DMS114 treated with DMSO at 0.1 percent for 48 hours (cell line): ENCODE data around the gene CDC42EP3.

Experiments
- DNase-seq: peaks from one replicate; lab custom pipeline; 2025; ENCODE audit not compliant: unreplicated experiment; lab: John Stamatoyannopoulos, UW

CDC42EP3 gene, protein sequence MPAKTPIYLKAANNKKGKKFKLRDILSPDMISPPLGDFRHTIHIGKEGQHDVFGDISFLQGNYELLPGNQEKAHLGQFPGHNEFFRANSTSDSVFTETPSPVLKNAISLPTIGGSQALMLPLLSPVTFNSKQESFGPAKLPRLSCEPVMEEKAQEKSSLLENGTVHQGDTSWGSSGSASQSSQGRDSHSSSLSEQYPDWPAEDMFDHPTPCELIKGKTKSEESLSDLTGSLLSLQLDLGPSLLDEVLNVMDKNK

DNA sequence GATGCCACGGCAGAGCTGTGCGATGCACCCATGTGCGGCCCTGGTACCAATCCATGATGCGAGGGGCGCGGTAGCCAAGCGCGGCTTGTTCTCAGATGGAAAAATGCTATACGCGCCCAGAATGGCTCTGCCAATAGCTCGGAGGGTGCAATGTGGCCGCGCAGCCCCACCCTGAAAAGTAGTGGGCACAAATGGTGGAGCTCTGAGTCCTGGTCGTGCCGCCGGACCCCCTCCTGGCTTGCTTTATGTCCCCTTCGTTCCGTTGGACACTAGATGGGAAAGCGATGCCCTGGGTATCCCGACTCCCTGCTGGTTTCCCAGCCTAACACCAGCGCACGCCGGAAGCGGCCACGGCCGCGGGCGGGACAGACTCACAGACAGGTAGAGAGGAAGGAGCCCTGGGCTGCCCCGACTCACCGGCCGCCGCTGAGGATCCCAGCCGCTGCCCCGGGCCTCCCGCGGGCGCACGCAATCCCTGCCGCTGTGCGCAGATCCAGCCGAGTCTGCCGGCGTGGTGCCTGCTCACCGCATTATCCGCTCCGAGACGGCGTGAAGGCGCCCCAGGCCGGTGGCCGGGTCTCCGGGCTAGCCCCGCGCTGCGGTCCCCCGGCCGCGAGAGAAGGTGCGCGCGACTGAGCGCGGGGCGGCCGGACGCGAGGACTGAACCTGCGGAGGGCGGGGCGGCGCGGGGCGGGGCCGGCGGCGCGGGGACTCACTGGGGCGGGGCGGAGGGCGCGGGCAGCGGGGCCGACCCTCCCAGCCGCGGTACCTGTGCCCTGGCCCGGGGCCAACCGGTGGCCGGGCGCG, at the start of gene CDC42EP3:
CDC42EP3 (minus strand) TSS at position 634 of the 807 bp plus-strand sequence. CDS start 25,055 bp downstream, outside the sequence.
- DNase-seq = no peak

DNA sequence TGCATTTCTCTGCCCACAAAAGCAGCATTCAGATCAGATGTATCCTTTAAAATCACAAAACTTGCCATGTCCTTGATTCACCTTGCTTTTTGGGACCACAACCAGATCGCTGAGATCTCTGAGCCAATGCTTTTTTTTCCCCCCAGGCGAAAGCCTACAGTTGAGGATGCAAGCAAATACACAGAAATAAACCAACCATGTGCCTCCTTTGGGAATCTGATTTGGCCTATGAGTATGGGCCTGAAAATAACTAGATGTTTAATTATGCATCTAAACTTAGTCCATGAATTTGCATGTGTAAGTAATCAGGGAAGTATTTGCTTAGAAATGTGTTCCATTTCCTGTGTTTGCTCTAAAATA, 49.7 kb upstream of the CDC42EP3 start:
- no peak for DNase-seq

DNA sequence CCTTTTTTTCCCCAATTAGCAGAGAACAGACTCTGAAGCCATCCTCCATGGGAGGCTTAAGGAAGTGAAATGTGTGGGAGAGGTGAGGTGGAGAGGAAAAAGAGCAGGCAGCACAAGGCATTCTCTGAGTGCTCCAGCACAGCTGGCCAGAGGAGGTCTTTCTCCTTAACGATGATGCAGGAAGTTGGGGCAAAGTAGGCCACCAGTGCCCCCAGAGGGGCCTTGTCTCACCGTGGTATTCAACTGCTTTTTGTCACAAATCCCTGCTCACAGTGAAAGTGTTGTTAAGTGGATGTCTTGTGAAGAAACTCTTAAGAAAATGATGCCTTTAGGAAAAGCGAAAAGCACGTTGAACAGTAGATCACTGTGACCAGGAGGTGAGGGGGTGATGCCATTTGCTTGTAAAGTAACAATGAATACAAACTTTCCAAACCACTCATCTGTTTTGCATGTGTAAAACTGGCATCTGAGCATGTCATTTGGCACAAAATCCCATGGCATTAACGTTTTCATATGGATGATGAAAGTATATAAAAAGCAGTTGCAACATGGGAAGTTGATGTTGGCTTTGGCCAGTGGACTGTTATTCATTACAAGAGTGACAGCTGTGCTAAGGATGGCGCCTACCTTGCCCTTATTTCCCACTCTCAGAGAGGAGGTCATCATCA, 49.2 kb upstream of the CDC42EP3 start:
- no peak for DNase-seq

DNA sequence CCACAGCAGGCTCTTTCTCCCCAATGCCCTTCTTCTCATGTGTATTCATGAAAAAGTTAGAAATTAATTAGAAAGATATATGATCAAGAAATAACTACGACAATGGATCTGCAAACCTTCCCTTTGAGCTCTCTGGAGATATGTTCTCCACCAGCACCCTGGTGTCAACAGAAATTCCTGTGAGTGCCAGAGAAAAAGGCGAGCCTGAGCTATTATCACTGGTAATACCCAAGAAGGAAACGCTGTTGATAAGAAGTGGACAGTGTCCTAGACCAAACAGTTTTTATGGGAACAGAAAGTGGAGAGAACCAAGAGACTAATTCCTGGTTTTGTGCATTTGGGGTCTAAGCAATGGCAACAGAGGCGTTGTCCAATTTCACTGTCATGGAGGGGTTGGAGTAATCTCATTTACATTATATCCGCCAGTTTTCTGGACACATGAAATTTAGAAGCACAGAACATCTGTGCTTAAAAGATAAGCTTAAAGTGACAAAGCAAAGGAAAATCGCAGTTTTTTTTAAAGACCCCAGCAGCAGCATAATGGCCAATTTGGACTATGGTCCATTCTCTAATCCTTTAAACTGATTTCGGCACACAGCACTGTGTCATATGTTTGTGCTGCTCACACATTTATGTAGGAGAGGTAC, 47.2 kb upstream of the CDC42EP3 start:
- no peak for DNase-seq

DNA sequence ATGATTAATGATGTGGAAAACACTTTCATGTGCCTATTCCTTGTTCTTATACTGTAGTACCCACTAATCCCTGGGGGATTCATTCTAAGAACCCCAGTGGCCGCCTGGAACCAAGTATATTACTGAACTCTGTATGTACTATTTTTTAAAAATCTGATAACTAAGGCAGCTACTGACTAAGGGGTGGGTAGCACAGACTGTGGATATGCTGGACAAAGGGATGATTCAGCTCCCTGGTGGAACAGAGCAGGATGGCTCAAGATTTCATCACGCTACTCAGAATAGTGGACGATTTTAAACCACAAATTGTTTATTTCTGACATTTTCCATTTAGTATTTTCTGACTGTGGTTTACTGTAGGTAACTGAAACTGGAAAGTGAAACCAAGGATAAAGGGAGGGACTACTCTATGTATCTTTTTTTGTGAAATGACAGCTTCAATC, 41.8 kb upstream of the CDC42EP3 start:
- DNase-seq = no peak

DNA sequence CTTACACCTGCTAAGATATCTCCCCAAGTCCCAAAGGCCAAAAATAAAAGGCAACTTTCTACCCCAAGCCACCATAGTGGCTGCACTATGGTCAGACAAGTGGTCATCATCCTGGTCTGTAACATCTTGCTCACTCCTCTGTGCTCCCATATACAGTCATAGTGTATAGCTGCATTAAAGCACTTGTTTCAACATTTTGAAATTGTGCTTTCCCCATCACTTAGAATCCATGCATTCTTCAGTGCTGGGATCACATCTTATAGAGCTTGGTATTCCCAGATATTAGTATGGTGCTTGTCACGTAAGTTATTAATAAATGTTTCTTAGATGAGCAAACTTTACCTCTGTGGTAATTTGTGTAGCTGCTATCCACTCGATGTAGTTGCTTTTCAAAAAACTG, 40.4 kb upstream of the CDC42EP3 start:
- no peak for DNase-seq

DNA sequence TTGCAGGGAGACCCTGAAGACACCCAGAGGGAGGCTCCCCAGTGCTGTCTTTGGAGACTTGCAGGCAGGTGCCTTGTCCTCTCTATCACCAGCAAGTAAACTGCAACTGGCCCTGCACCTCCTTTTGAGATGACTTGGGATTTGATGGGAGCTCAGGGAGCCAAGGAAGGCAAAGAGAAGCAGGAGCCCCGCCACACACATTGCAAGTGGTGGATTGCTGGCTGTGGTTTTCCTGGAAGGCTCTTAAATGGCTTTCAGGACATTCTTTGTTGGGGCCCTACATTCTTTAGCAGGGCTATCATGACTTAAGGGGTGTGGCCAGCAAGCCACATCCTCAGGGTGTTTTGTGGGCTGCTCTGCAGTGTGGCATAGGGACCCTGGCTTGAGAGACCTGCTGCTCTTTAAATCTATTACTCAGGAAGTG, 39.9 kb upstream of the CDC42EP3 start:
- DNase-seq = no peak

DNA sequence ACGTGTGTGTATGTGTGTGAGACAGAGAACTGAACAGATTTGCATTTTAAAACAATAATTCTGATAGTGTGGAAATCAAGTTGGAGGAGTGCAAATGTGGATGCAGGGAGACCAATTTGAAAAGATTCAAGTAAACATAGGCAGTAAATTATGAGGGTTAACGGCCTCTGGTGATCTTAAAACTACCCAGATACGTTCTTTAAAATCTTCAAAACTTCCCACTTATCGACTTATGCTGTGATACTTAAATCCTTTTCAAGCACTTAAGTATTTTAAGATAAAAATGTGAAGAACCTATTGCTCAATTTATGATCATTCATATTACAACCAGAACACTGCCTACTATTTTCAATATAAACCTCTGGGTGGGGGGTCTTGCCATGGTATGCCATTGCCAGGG, 37.7 kb upstream of the CDC42EP3 start:
- no peak for DNase-seq

DNA sequence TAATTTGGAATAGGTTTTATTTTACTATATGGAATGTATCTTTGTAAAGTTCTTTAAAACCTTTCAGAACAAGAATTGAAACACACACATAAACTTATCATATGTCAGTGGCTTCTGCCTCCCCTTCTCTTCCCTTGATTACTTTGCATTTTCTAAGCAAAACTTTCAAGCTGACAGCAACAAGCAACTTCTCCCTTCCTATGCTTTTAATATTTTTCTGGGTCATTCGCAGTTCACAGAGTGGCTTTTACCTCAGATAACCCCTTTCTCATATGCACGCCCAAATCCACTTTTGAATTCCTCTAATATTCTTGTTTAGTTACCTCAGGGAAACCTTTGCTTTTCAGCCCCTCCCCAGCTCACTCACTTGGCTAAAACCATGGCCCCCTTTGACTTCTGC, 36.7 kb upstream of the CDC42EP3 start:
- no peak for DNase-seq

DNA sequence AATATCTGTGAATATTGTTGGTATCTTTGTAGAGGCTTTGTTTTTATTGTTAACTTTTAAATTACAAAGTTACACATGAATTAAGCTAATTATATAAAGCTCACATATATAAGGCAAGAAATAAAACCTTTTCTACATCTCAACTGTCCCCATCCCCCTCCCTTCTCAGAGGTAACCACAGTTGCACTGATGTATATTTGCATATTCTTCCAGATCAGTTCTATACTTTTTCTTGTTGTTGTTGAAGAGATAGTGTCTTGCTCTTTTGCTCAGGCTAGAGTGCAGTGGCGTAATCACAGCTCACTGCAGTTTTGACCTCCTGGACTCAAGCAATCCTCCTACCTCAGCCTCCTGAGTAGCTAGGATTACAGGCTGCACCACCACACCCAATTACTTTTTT, 36.0 kb upstream of the CDC42EP3 start:
- DNase-seq = no peak

DNA sequence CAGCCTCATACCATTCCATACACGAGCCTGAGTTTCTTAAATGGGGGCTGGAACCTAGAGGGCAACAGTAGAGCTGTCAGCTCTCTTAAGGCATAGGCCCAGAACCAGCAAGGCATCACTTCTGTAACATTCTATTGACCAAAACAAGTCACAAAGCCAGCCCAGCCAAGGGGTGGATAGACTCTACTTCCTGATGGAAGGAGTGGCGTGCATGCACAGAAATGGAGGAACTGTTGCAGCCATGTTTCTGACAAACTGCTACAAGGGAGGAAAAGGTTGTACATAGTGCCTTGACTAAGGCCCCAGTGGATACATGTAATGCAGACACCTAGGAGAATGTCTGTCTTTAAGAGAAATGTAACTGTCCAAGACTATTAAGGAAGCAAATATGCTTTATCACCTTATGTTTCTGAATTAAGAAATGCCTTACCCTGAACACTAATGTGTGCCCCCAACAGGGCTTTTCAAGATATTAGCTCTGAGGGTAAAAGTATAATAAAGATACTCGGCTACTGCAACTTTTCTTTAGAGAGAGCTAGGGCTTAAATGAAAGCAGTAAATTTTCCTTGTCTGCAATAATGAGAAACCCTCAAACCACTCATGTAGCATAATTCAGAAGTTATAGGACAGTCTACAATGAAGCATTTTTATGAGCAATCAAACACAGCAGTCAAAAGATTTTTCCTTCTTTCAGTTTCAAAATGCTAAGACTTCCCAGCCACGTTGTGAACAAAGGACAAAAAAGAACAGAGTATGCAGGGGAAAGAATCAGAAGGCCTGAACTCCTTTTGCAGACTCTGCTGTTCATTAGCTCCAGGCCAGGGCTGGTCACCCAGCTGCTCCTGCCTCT, 35.1 kb upstream of the CDC42EP3 start:
- DNase-seq = no peak

DNA sequence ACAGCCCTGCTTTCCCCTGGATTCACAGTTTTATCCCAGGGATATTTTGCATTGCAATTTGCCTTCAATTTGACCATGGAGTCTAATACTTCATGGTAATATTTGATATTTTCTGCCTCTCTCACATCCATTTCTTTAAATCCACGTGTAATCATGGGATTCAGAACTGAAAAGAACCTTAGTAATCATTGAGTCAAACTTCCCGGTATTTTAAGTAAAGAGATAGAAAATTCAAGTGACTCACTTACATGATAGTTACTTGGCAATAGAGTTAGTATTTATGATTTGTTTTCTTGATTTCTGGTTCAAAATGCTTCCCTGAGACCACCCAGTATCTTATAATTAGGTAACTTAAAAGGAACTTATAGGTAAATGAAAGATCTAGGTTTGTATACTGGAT, 33.7 kb upstream of the CDC42EP3 start:
- DNase-seq = no peak

DNA sequence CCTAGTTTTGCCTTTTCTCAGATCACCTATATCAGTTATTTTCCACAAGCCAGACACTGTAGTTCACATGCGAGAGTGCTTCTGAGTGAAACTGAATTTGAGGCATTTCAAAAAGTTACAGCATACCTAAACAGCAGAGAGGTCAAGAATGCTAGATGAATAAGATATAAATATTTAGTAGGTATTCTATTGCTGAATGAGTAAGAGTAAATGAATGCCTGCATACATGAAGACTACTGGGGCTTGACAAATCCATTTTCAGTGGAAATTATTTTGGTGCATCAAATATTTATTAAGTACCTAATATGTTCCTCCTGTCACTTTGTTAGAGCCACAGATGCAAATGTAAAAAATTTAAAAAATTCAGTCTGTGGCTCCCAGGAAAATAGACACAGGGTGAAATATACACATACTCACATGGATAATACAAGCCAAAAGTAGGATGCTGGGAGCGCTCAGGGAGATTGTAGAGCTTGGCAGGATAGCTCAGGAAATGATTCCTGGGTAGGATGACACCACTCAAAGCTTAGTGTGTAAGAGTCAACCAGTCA, 27.6 kb upstream of the CDC42EP3 start:
- no peak for DNase-seq

DNA sequence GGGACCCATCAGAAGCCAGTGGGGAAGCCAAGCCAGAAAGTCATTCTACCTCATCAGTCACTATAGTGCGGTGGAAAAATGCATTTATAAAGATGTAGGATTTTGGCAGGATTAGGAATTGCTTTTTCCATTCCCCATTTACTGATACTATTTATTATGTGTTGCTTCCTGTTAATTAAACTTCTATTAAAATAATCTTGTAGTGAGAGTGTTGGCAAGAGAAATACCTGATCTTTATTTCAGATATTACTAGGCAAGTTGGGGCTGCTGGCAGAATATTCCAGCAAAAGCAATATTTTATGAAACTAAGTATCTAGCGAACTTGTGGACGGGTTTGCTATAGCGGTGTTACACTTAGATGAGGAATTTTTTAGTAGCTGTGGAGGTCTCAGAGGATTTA, 23.9 kb upstream of the CDC42EP3 start:
- DNase-seq = no peak

DNA sequence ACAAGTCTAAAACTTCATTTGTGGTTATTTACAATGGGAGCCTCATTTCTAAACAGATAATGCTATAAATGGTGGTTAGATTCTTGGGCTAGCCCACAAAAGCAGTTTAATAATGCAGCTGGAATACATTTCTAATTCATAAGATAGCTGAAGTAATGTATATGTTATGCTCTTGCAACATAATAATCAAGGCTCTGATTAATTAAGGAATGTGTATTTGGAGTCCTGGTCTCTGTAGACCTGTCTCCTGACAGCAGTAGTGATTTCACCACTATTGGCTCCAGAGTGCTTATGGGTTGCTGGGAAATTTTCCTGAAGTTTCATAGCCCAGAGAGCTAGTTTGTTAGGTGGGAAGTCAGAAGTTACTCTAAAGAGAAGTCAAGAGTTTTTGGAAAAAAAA, 21.3 kb upstream of the CDC42EP3 start:
- DNase-seq = no peak

DNA sequence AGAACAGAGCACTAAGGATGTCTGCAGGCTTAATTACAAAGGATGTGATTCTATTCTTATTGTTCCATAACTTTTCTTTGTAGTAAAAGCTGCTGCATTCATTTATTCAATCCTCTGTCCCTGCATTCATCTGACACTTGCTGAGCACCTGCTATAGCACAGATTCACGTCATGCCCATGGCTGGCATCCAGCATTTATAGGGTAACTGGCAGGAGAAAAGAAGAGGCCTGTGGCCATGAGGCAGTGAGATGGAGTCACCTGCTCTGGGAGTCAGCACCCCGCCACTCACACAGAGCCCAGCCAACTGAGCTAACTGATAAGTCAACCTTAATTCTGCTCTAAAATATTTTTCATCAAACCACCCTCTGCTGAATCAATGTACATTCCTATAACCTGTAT, 18.3 kb upstream of the CDC42EP3 start:
- no peak for DNase-seq

DNA sequence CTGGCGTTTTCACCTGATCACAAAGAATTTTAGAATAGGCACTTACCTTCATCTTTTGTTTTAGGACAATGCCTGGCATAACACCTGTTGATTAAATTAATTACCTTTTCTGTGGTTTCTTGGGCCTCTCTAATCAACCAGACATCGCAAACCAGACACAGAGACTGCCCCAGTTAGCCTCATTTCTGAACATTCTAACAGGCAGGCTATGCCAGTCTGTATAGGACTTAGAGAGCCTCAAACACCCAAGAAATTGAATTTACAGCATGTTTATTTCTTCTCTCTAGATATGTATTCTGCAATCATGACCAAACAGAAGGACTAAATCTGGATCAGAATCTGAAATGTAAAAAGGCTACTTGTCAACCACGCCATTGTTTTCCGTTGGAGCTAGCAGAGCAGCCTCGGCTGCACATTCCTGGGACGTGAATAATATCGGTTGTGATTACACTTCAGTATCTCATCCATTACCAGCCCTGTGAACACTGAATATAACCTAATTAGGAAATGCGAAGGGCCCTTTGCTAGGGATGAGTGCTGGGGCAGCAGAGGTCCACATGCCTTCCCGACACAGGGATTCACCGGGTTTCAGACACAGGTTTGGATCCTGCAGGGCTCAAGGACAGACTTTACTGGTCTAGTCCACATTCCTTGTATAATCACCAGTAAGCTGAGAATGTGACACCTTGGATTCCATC, 17.5 kb upstream of the CDC42EP3 start:
- DNase-seq = no peak

DNA sequence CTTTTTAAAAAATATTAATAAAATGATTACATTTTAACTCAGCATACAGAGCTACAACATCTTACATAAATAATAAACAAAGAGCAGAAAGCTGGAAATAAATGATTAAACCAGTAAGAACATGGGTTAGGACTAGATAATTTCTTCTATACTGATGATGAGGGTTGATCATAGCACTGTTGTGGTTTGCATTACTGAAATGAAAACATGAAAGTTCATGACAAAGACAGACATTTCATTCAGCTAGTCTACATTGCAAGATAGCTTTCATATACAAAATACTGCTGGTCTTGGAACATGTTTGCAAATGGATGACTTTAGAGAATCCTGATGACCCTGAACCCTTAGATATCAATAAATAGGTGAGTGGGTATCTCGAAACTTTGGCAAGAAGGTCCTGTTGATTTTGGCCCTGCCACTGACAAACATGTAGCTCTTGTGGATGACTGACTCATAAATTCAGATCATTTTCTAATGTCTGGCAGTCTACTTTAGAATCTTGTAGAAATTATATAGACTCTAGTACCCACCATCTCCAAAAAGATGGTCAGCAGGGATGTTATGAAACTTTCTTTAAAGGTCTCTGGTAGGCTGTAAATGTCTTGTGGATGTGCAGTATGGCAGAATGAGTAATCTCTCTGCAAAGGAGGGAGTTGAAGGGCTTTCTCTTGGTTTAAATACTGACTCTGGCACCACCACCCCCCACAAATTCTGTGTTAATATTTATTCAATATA, 15.5 kb upstream of the CDC42EP3 start:
- no peak for DNase-seq

DNA sequence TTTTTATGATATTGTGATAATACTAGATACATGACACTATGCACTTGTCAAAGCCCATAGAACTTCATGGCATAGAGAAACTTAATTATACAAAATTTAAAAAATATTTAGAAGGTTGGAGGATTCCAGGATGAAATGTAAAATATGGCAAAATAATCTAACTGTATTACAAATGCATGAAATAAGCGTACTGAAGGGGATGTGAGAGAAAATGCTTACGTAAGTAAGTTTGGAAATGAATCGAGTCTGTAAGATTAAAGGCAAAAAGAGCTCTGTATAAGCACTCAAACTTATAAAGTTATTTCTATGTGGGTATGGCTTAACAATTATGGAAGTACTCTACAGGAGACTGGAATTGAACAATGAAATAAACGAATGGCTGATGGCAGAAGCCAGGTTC, 13.4 kb upstream of the CDC42EP3 start:
- no peak for DNase-seq
